DMS114 treated with DMSO at 0.1 percent for 48 hours (cell line): ENCODE measurements around the gene IL1RAPL1.

Source experiments
- DNase-seq: peaks from one replicate; lab custom pipeline; 2025; ENCODE audit not compliant: unreplicated experiment; lab: John Stamatoyannopoulos, UW

IL1RAPL1 gene

DNA sequence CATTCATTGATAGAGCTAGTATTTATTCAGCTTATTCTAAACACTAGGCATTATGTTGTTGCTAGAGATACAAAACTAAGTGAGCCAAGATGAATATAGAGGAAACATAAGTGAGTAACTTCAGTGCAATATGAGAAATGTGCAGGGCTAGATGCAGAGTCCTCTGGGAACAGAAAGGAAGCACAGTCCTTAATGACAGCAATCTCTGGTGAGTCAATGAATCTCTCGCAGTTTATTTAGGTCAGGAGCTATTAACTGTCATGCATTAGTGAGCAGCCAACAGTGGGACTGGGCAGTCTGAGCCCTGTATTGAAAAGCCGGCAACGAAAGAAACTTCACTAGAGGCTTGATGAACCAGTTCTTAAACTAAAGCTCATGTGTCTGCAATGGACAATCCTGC lies 1030.0 kb downstream of the IL1RAPL1 start:
- no peak for DNase-seq

DNA sequence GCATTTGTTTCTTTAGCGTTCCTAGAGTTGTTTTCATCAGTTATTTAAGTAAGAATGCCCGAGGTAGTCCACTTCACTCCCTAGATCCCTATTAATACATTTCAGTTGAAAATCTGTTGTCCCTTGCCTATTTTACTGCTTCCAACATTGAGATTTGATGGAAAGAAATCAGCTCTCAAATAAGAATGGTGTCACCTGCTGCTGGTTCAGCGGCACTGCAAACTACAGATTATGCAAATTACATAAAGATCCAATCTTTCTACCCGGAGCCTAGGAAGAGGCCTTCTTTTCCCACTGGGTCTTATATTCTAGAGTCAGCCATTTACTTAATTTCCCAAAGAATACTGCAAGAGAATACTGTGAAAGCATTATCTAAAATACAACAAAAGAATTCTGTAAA lies 1030.5 kb downstream of the IL1RAPL1 start:
- no peak for DNase-seq

DNA sequence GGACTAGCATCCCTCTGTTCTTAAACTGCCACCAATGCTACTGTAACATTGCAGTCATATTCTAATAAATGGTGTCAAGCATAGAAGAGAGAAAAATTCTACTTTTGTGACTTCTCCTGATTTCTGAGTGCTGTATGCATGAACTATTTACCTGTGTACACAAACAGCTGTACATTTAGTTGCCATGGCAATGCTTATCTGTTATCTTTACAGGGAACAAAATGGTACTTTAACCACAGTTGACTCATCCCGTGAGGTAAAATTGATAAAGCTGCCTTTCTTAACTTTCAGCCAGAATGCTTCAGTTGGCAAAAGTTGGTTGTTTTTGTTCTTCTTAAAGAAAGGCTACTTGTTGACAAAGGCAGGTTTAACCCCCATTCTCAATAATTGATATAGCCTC lies 1040.6 kb downstream of the IL1RAPL1 start:
- DNase-seq = no peak

- no peak for DNase-seq
Observed at GRCh38 chrX:29634516-29634915, 1047.3 kb downstream of the IL1RAPL1 start.

DNA sequence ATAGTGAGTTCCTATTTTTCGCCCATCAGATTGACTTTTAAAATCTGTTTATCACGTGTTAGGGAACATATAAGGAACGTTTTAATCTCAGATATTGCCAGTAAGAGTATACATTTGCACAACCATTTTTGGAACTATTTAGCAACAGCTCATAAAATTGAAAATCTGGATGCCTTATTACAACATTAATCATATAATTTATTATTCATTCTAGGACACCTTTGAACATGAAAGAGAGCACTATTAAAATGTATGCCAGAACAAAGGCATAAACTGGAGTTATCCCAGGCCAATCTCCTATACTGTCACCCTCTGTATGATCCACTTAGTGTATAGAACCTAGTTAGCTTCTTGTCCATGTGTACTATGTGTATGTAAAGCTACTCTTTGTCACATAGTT lies 1049.1 kb downstream of the IL1RAPL1 start:
- no peak for DNase-seq

- no peak for DNase-seq
Observed at GRCh38 chrX:29640106-29640505, 1052.9 kb downstream of the IL1RAPL1 start.

DNA sequence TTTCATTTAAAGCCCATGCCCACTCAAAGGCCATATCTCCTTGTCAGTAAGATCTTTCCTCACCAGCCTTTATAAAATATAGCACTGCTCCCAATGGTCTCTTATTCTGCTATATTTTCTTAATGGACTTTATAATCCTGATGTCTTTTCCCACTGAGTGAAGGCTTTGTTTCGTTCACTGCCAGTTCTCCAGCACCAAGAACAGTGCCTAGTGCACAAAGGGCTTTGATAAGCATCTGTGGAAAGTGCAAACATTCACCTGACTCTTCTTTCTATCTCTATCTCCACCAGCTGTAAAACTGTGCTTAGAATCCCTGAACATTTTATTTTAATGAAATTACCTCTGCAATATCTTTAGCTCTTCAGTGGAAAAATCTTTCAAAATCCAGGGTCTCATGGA lies 1054.2 kb downstream of the IL1RAPL1 start:
- no peak for DNase-seq

DNA sequence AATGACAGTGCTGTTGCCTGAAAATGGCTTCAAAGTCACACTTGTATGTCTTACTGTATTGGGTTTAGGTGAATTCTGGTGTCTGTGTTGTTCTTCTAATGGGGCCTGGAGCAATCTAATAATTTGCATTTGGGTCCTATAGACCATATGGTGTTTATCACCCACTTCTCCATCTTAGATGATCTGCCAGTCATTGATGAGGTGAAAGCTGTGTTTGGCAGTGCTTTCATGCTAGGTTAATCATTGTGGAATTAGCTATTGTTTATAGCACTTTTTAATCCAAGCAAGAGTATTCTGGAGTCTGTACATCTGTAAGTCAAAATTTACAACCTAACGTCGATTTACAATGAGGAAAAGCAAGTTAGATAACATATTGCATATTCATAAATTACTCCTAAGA lies 1055.9 kb downstream of the IL1RAPL1 start:
- DNase-seq = no peak

GRCh38 chrX:29648161-29648560 lies 1060.9 kb downstream of the IL1RAPL1 start:
- no peak for DNase-seq

- DNase-seq = no peak
Observed at GRCh38 chrX:29652484-29652883, 1065.2 kb downstream of the IL1RAPL1 start.

DNA sequence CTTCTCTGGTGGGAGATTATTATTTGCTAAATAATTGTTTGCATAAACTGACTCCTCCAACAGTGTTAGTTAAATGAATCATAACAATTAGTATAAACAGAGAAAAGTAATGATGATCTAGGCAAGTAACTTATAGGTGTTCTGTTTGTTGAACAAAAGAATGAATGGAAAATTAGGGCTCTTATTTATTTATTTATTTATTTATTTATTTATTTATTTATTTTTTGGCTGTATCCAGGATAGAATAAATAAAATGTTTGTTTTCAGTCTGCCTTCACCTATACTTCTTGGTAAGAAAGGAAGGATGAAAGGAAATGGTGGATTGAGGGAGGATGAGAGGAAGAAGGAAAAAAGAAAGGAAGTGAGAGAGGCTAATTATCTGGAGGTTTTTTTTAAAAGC lies 1066.5 kb downstream of the IL1RAPL1 start:
- DNase-seq = no peak

DNA sequence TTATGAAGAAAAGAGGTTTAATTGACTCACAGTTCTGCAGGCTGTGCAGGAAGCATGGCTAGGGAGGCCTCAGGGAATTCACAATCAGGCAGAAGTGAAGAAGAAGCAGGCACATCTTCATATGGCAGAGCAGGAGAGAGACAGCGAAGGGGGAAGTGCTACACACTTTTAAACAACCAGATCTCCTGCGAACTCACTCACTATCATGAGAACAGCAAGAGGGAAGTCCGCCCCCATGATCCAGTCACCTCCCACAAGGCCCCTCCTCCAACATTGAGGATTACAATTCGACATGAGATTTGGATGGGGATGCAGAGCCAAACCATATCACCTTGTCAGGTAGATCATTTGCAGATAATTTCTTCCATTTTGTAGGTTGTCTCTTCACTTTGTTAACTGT lies 1072.7 kb downstream of the IL1RAPL1 start:
- no peak for DNase-seq

DNA sequence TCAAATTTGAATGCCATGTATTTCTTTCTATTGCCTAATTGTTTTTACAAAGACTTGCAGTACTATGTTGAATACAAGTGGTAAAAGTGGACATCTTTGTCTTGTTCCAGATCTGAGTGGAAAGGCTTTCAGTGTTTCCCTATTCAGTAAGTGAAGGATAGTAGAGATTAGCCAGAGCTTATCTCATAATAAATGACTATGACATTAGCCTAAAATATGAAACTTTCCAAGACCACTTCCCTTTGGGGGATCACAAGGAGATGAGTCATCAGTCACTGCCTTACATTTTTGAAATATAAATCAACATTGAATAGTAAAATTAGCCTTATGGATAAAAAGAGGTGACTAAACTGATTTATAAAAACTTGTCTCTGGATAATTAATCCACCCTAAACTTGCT lies 1074.0 kb downstream of the IL1RAPL1 start:
- DNase-seq = no peak

GRCh38 chrX:29662101-29662500 lies 1074.9 kb downstream of the IL1RAPL1 start:
- no peak for DNase-seq

- DNase-seq = no peak
Observed at GRCh38 chrX:29662759-29663503, 1075.7 kb downstream of the IL1RAPL1 start.

- DNase-seq = no peak
Observed at GRCh38 chrX:29665532-29665931, 1078.3 kb downstream of the IL1RAPL1 start.

GRCh38 chrX:29666366-29666765 lies 1079.1 kb downstream of the IL1RAPL1 start:
- no peak for DNase-seq

DNA sequence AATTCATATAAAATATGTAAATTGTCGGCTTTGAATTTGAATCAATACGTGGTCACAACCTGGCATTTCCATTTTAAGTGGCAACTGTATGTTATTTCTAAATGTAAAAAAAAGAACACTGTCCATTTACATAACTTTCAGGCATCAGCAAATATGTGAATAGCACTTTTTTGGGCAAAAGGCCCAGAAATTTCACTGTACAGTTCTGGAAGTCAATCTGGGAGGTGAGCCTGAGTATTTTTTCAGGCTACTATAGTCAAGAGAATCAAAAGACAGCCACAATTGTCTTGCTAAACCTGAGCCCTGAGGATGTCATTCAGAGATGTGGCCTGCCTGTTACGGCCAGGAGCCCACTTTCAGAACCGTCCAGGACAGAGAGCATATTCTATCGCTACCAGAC lies 1084.2 kb downstream of the IL1RAPL1 start:
- DNase-seq = no peak

GRCh38 chrX:29687687-29688086 lies 1100.4 kb downstream of the IL1RAPL1 start:
- no peak for DNase-seq

DNA sequence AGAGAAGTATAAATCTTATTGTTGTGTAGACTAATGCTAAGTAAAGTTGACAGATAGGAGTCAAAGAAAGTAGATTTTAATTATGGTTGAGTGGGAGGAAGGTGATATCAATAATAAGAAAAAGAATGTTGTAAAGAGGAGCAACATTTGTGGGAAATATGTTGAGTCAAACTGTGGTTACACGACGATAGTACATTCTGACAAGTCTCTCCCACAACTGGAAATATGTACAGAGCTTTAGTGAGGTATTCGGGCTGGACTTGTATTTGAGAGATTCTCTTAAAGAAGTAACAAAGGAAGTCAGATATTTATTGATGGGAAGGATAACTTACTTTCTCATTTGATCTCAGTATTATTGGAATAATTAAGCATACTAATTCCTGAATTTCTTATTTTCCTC lies 1102.8 kb downstream of the IL1RAPL1 start:
- DNase-seq = no peak

DNA sequence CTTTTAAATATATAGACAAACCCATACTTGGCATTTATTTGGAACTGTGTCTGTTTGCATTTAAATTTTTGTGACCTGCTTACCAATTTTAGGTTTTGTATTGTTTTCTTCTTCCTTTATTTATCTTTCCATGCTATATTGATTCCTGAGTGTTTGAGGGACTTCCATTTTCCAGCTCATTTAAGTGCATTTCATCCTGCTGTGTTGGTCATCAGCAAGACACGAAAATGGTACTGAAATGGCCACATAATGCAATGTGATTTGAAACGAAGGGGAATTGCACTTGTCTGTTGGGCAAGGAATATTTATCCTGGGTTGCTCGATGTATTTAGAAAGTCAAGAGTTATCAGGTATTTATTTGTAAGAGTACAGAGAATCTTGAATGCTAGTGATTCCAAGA lies 1103.8 kb downstream of the IL1RAPL1 start:
- DNase-seq = no peak

GRCh38 chrX:29693912-29694311 lies 1106.7 kb downstream of the IL1RAPL1 start:
- DNase-seq = no peak

DNA sequence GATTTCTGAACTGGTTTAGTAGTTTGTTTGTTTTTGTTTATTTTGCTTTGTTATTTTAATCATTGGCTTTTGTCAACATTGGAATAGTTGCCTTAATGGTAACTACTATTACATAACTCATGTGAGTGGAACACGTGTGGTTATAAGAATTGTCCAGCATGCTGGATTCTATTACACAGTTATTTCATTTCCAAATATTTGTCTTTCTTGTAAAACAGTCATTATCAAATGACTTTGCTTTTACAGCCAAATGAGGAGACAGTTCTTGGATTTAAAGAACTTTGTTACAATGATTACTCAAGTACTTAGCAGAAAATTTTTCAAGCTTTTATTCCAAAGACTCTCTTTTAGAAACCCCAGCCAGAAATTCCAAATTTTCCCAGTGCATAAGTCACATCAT lies 1112.0 kb downstream of the IL1RAPL1 start:
- no peak for DNase-seq
